Subcutaneous adipose tissue (tissue), 4 donors: ENCODE measurements around the gene TGFBR2. TPM values are rescaled to one million over a fixed set of nuclear protein-coding genes. Genes with fewer than 3 reads are reported as not detected.

Experiments used
- CTCF ChIP-seq: fragments of 450-650 bp; IDR thresholded peaks from one replicate; pipeline ENCODE4 v1.5.1; 2016; ENCODE audit warnings: low read depth, mild to moderate bottlenecking, control low read depth, antibody characterized with exemption, moderate library complexity
- total RNA-seq, 4 donors: library from RNA; depleted of rRNA; stranded (reverse); fragments of >200 nt; gene quantifications; one replicate each; pipeline ENCODE4 v1.1.0, GENCODE V29; 2016

The TGFBR2 gene
- total RNA-seq, 4 donors from 2014 or later = 237 to 388 (median 287) TPM

GRCh38 chr3:30634761-30635735 lies 28.6 kb downstream of the TGFBR2 start:
- no peak for TF ChIP-seq CTCF

- no peak for TF ChIP-seq CTCF
Measured at GRCh38 chr3:30637310-30638219, 31.2 kb downstream of the TGFBR2 start.

GRCh38 chr3:30638685-30639412 lies 32.4 kb downstream of the TGFBR2 start:
- no peak for TF ChIP-seq CTCF

GRCh38 chr3:30639937-30640336 lies 33.5 kb downstream of the TGFBR2 start:
- TF ChIP-seq CTCF = no peak

GRCh38 chr3:30640851-30641250 lies 34.5 kb downstream of the TGFBR2 start:
- TF ChIP-seq CTCF = no peak

GRCh38 chr3:30641416-30642251 lies 35.2 kb downstream of the TGFBR2 start:
- no peak for TF ChIP-seq CTCF
